Adipocyte (in vitro differentiated cells): ENCODE results near the gene GPR65.

Experiments
- DNase-seq: peaks from one replicate; pipeline ENCODE4 v3.0.0-alpha.2; 2015; ENCODE audit warnings: low read depth
- H3K27me3 ChIP-seq: replicated peaks from 2 replicates; pipeline ENCODE4 v1.7.0; 2013; ENCODE audit warnings: mild to moderate bottlenecking, low read length, moderate library complexity; ENCODE audit not compliant: control insufficient read depth, insufficient read depth
- H3K36me3 ChIP-seq: 2 replicates; pipeline ENCODE4 v1.7.0; 2013; ENCODE audit warnings: low read length, mild to moderate bottlenecking, moderate library complexity; ENCODE audit not compliant: control insufficient read depth, insufficient read depth, severe bottlenecking
- H3K4me1 ChIP-seq: 2 replicates; pipeline ENCODE4 v1.7.0; 2013; ENCODE audit warnings: mild to moderate bottlenecking, low read length, moderate library complexity; ENCODE audit not compliant: control insufficient read depth, insufficient read depth
- H3K4me3 ChIP-seq: 2 replicates; pipeline ENCODE4 v1.7.0; 2013; ENCODE audit warnings: mild to moderate bottlenecking, low read length, moderate library complexity
- H3K9ac ChIP-seq: 2 replicates; pipeline ENCODE4 v1.7.0; 2013; ENCODE audit warnings: mild to moderate bottlenecking, low read length, moderate library complexity
- H3K9me3 ChIP-seq: 2 replicates; pipeline ENCODE4 v1.7.0; 2013; ENCODE audit warnings: mild to moderate bottlenecking, low read length, moderate library complexity; ENCODE audit not compliant: control insufficient read depth

The GPR65 gene

GRCh38 chr14:88005978-88006851, 1.3 kb downstream of the GPR65 start:
- Histone ChIP-seq H3K9me3 (no peaks in the 10 kb centered on the region), H3K4me1 (no peaks in the 10 kb centered on the region), H3K27me3 (no peaks in the 10 kb centered on the region), H3K9ac (no peak overlapping the region), H3K36me3 (no peaks in the 10 kb centered on the region), H3K4me3 (no peak overlapping the region)
- no peak for DNase-seq

DNA sequence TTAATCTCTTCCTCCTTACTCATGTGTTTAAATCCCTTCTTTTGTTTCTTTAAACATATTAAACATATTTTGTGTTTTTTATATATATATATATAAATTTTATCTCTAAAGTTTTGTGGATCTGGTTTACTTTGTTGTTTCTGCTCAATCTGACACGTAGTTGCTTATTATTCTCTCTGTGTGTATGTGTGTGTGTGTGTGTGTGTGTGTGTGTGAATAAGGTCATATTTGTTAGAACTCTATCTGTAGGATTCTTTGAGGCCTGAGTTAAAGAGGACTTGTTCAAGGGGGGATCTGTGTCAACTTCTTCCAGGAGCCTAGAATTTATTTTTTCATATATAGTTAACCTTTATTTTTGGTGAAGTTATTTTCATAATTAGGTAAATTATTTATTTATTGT, 2.7 kb downstream of the GPR65 start:
- Histone ChIP-seq H3K9me3 (no peaks in the 10 kb centered on the region), H3K4me1 (no peaks in the 10 kb centered on the region), H3K9ac (no peak overlapping the region), H3K4me3 (no peak overlapping the region), H3K36me3 (no peaks in the 10 kb centered on the region), H3K27me3 (no peaks in the 10 kb centered on the region)
- no peak for DNase-seq

- H3K4me1 ChIP-seq: no peaks in the 10 kb centered on the region
- H3K36me3 ChIP-seq: no peaks in the 10 kb centered on the region
- H3K9ac ChIP-seq: no peak overlapping the region
- DNase-seq: no peak
- H3K9me3 ChIP-seq: no peaks in the 10 kb centered on the region
- no peak overlapping the region for H3K4me3 ChIP-seq
- H3K27me3 ChIP-seq: no peaks in the 10 kb centered on the region
Observed at GRCh38 chr14:88008039-88008742, 3.3 kb downstream of the GPR65 start.

DNA sequence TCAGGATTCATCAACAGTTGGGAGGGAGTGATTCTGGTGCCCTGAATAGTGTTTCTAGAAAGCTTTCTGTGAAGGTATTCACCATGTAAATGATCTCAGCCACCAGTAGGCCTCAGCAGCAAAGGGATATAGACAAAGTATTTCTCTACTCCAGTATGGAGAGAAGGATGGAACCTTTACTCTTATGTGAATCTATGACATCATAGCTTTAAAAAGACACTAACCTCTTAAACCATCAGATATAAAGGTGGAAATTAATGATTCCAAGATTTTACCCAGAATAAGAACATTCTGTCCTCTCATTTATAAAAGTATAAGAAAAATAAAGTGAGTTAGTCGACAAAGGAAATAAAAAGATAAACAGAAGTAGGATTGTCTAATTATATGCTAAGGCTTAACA, 4.6 kb downstream of the GPR65 start:
- no peaks in the 10 kb centered on the region for H3K9me3 ChIP-seq
- H3K27me3 ChIP-seq: no peaks in the 10 kb centered on the region
- no peaks in the 10 kb centered on the region for H3K4me1 ChIP-seq
- H3K9ac ChIP-seq: no peak overlapping the region
- no peak for DNase-seq
- no peaks in the 10 kb centered on the region for H3K36me3 ChIP-seq
- no peak overlapping the region for H3K4me3 ChIP-seq

DNA sequence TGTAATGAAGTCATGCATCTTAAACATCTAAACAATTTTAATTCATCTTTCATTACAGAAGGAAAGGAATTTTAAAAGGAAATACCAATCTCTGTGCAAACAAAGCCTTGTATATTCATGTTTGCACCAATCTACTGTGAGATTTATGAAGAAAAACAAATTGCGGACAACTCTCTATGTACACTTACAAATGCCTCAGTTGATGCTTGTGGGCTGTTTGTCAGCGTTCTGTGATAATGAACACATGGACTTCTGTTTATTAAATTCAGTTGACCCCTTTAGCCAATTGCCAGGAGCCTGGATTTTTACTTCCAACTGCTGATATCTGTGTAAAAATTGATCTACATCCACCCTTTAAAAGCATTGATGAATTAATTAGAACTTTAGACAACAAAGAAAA, 5.4 kb downstream of the GPR65 start:
- Histone ChIP-seq H3K9ac (no peak overlapping the region), H3K4me1 (peaks cover 6% of the 10 kb centered on the region), H3K27me3 (no peaks in the 10 kb centered on the region), H3K4me3 (no peak overlapping the region), H3K36me3 (no peaks in the 10 kb centered on the region), H3K9me3 (no peaks in the 10 kb centered on the region)
- peak; percentile 9 for DNase-seq

GRCh38 chr14:88012495-88012894, 7.6 kb downstream of the GPR65 start:
- H3K4me3 ChIP-seq: no peak overlapping the region
- no peak for DNase-seq
- no peaks in the 10 kb centered on the region for H3K27me3 ChIP-seq
- H3K9me3 ChIP-seq: no peaks in the 10 kb centered on the region
- H3K4me1 ChIP-seq: peaks cover 15% of the 10 kb centered on the region
- H3K36me3 ChIP-seq: no peaks in the 10 kb centered on the region
- no peak overlapping the region for H3K9ac ChIP-seq

DNA sequence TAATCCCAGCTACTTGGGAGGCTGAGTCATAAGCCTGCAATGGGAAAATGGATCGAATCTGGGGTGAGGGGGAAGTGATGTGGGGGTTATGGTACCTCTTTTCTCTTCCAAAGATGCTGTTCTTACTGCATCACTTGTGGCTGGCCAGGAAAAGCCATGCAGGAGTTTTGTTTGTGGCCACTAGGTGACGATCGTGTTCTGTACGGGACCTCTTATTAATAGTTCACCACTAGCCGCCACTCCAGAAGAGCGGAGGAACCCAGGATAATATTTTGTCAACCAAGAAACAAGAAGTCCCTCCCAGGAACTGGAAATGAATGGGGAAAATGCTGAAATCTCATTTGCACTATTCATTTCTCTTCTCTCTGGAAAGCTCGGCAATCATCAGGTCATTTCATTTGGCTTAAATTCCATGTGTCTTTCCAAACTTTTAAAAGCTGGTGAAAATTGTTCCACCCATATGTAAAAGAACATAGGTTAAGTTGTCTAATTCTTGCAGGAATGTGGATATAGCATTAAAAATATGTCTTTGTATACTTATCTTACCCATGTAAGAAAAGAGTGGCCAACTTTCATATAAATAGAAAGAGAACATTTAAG, 8.9 kb downstream of the GPR65 start:
- peak; percentile 81 for DNase-seq
- Histone ChIP-seq H3K4me1 (peaks cover 23% of the 10 kb centered on the region), H3K9me3 (no peaks in the 10 kb centered on the region), H3K36me3 (no peaks in the 10 kb centered on the region), H3K9ac (peak overlapping the region; percentile 58), H3K4me3 (no peak overlapping the region), H3K27me3 (no peaks in the 10 kb centered on the region)

GRCh38 chr14:88016768-88017167, 11.8 kb downstream of the GPR65 start:
- Histone ChIP-seq H3K27me3 (no peaks in the 10 kb centered on the region), H3K4me3 (no peak overlapping the region), H3K36me3 (no peaks in the 10 kb centered on the region), H3K9me3 (no peaks in the 10 kb centered on the region), H3K4me1 (peaks cover 37% of the 10 kb centered on the region), H3K9ac (no peak overlapping the region)
- no peak for DNase-seq

GRCh38 chr14:88017535-88017934, 12.6 kb downstream of the GPR65 start:
- Histone ChIP-seq H3K9me3 (no peaks in the 10 kb centered on the region), H3K4me1 (peaks cover 37% of the 10 kb centered on the region), H3K27me3 (no peaks in the 10 kb centered on the region), H3K4me3 (no peak overlapping the region), H3K9ac (peak overlapping the region; percentile 22), H3K36me3 (no peaks in the 10 kb centered on the region)
- no peak for DNase-seq

GRCh38 chr14:88023658-88024187, 18.8 kb downstream of the GPR65 start:
- Histone ChIP-seq H3K4me3 (no peak overlapping the region), H3K36me3 (no peaks in the 10 kb centered on the region), H3K9me3 (no peaks in the 10 kb centered on the region), H3K27me3 (no peaks in the 10 kb centered on the region), H3K4me1 (peaks cover 14% of the 10 kb centered on the region), H3K9ac (no peak overlapping the region)
- DNase-seq: no peak
